Measurements from ENCODE around the gene RBX1. TPM values are rescaled to one million over a fixed set of nuclear protein-coding genes. Genes with fewer than 3 reads are reported as not detected.

RBX1 gene
- total and polyA plus RNA-seq, 12 donors: 58.0 to 123 (median 62.0) TPM

DNA sequence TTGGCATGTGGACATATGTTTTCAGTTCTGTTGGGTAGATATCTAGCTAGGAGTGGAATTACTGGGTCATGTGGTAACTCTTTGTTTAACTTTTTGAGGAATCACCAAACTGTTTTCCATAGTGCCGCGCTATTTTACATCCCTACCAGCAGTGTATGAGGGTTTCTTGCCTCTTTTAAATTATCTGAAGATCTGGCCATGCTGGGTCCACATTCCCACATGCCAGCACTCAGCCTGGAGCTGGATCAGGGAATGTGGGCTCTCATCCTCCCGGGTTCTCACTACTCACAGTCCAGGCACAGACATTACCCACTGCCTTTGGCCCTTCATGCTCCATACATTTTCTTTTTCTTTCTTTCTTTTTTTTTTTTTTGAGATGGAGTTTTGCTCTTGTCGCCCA lies 44.6 kb downstream of the RBX1 start:
- TF ChIP-seq, protein P1, sequence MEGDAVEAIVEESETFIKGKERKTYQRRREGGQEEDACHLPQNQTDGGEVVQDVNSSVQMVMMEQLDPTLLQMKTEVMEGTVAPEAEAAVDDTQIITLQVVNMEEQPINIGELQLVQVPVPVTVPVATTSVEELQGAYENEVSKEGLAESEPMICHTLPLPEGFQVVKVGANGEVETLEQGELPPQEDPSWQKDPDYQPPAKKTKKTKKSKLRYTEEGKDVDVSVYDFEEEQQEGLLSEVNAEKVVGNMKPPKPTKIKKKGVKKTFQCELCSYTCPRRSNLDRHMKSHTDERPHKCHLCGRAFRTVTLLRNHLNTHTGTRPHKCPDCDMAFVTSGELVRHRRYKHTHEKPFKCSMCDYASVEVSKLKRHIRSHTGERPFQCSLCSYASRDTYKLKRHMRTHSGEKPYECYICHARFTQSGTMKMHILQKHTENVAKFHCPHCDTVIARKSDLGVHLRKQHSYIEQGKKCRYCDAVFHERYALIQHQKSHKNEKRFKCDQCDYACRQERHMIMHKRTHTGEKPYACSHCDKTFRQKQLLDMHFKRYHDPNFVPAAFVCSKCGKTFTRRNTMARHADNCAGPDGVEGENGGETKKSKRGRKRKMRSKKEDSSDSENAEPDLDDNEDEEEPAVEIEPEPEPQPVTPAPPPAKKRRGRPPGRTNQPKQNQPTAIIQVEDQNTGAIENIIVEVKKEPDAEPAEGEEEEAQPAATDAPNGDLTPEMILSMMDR (IDR thresholded peaks at IDR 0.05): no peak
- Histone ChIP-seq H3K36me3 (no peaks in the 10 kb centered on the region), H3K4me3 (no peak overlapping the region), H3K27me3 (peaks cover 0 to 19% (median 8%) of the 10 kb centered on the region in 7 donors), H3K27ac (no peak overlapping the region), H3K4me1 (no peaks in the 10 kb centered on the region), H3K9me3 (peaks cover 0 to 4% (median 0%) of the 10 kb centered on the region in 11 donors)
- intact Hi-C loops (cut with DNase I): no loop called here
- no peak for DNase-seq
- ATAC-seq: no peak
- WGBS, 2 donors: 85 to 86% methylated on average over 4 of the region's 4 CpGs

DNA sequence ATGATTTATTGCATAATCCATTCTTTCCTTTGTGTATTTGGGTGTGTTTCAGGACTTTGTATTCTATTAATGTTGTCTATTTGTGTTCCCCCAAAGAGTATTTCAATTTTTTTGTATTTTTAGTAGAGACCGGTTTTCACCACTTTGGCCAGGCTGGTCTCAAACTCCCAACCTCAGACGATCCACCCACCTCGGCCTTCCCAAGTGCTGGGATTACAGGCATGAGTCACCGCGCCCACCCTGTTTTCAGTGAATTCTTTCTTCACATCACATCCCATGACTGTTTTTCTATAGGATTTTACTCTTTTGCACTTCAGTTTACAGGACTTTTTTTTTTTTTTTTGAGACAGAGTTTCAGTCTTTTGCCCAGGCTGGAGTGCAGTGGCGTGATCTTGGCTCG lies 46.3 kb downstream of the RBX1 start:
- H3K36me3 ChIP-seq: no peaks in the 10 kb centered on the region

DNA sequence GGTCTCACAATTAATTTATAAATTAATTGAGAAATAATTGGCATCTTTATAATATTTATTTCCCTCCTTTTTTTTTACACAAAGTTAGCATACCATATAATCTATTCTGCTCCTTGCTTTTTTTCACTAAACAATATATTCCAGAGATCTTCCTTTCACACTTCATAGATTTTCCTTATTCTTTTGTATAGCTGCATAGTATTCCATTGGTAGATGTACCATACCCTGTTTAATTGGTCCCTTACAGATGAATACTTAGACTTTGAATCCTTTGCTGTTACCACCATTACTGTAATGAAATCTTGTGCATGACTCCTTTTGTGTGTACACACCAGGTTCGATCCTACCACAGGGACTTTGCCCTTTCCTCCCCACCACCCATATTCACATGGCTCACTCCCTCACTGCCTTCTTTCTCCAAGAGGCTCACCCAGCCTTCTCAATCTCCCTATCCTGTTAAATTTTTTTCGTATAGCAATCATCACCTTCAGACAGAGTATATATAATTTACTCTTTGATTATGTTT lies 48.9 kb downstream of the RBX1 start:
- Histone ChIP-seq H3K4me1 (no peaks in the 10 kb centered on the region), H3K4me3 (no peak overlapping the region), H3K27me3 (no peaks in the 10 kb centered on the region), H3K27ac (no peak overlapping the region), H3K9me3 (peaks cover 0 to 4% (median 0%) of the 10 kb centered on the region in 11 donors), H3K36me3 (no peaks in the 10 kb centered on the region)
- intact Hi-C loops (cut with DNase I): no loop called here
- TF ChIP-seq, protein P1 (IDR thresholded peaks at IDR 0.05): no peak
- ATAC-seq (no peak), DNase-seq (no peak)
- 88 to 89% methylated on average over 2 of the region's 2 CpGs for WGBS, 2 donors

More for the DNA sequence above, 46.3 kb downstream of the RBX1 start:
- peaks cover 0 to 4% (median 0%) of the 10 kb centered on the region in 11 donors for H3K9me3 ChIP-seq
- intact Hi-C loops (cut with DNase I): no loop called here
- no peak overlapping the region for H3K4me3 ChIP-seq
- peaks cover 0 to 7% (median 0%) of the 10 kb centered on the region in 7 donors for H3K27me3 ChIP-seq
- TF ChIP-seq, protein P1 (IDR thresholded peaks at IDR 0.05): no peak
- no peaks in the 10 kb centered on the region for H3K4me1 ChIP-seq
- H3K27ac ChIP-seq: no peak overlapping the region
- DNase-seq: no peak
- WGBS, 2 donors: 90 to 93% methylated on average over 7 of the region's 7 CpGs
- no peak for ATAC-seq

DNA sequence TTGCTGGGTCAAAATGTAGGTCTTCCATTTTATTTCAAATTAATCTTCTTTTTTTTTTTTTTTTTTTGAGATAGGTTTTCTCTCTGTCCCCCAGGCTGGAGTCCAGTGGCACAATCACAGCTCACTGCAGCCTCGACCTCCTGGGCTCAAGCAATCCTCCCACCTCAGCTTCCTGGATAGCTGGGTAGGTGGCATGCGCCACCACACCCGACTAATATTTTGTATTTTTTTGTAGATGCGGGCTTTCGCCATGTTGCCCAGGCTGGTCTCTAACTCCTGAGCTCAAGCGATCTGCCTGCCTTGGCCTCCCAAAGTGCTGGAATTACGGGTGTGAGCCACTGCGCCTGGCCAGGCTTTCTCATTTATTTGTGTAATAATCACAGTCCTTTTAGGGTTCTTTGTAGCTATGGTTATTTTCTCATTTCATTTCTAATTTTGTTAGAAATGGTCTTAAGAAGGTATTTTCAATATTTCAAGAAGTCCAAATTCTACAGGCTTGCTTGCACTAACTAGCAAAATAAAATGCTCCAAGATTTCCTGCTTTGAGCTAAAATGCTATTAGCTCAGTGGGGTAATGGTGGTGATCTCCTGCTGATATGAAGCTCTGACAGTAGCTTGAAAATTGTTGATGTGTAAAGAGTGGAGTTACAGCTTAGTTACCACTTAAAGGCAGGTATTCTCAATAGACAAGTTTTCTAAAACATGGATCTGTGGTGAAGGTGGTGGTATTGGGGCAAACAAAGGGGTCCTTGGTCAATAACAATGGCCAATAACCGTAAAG lies 50.0 kb downstream of the RBX1 start:
- Histone ChIP-seq H3K27ac (no peak overlapping the region), H3K4me1 (no peaks in the 10 kb centered on the region), H3K27me3 (no peaks in the 10 kb centered on the region), H3K36me3 (no peaks in the 10 kb centered on the region), H3K9me3 (peaks cover 0 to 4% (median 0%) of the 10 kb centered on the region in 11 donors), H3K4me3 (no peak overlapping the region)
- TF ChIP-seq, protein P1 (IDR thresholded peaks at IDR 0.05): no peak
- intact Hi-C loops (cut with DNase I): no loop called here
- no peak for DNase-seq
- 84% methylated on average over 9 of the region's 9 CpGs for WGBS, 2 donors
- ATAC-seq: no peak

Measured in heart right ventricle (tissue), 16 donors.